ENCODE results near the gene RTF2.
"Not testable (repeated sequence)": the region's sequence is repeated elsewhere in the genome, so short reads cannot be mapped to it uniquely, and the experiment has no call there.

Gene RTF2

GRCh38 chr20:56503916-56504315 is 35.5 kb downstream of the RTF2 start:
- no peak for DNase-seq

GRCh38 chr20:56504373-56505005 is 36.1 kb downstream of the RTF2 start:
- DNase-seq: peak; percentile 22

- no peak for DNase-seq
These were observed 37.7 kb downstream of the RTF2 start for GRCh38 chr20:56506103-56506502.

- DNase-seq: no peak
These were observed 43.5 kb downstream of the RTF2 start for GRCh38 chr20:56511926-56512325.

- no peak for DNase-seq
These were observed 45.0 kb downstream of the RTF2 start for GRCh38 chr20:56513161-56514150.

- no peak for DNase-seq
These were observed 48.2 kb downstream of the RTF2 start for GRCh38 chr20:56516631-56517030.

GRCh38 chr20:56517211-56517610 is 48.8 kb downstream of the RTF2 start:
- DNase-seq: no peak

GRCh38 chr20:56517641-56518040 is 49.2 kb downstream of the RTF2 start:
- DNase-seq: no peak

- DNase-seq: no peak
These were observed 49.7 kb downstream of the RTF2 start for GRCh38 chr20:56518126-56518525.

GRCh38 chr20:56518721-56519398 is 50.4 kb downstream of the RTF2 start:
- no peak for DNase-seq

- no peak for DNase-seq
These were observed 51.1 kb downstream of the RTF2 start for GRCh38 chr20:56519551-56519950.

GRCh38 chr20:56520180-56520579 is 51.8 kb downstream of the RTF2 start:
- no peak for DNase-seq

GRCh38 chr20:56520746-56521354 is 52.4 kb downstream of the RTF2 start:
- DNase-seq: not testable (repeated sequence)

GRCh38 chr20:56522311-56522710 is 53.9 kb downstream of the RTF2 start:
- DNase-seq: no peak

GRCh38 chr20:56524444-56524843 is 56.0 kb downstream of the RTF2 start, which contains the start of gene FAM209A:
Gene FAM209A, plus strand, starts transcription at chr20:56524744. Its CDS starts 65 bp downstream, at chr20:56524809.
- DNase-seq: not testable (repeated sequence)

GRCh38 chr20:56527521-56527920 is 59.1 kb downstream of the RTF2 start:
- DNase-seq: no peak

GRCh38 chr20:56532946-56533345 is 64.5 kb downstream of the RTF2 start, which contains the start of gene FAM209B:
Gene FAM209B, plus strand, starts transcription at chr20:56533246. Its CDS starts 96 bp downstream, at chr20:56533342.
- DNase-seq: not testable (repeated sequence)

- DNase-seq: no peak
These were observed 69.6 kb downstream of the RTF2 start for GRCh38 chr20:56537997-56538396.

GRCh38 chr20:56540415-56540814 is 72.0 kb downstream of the RTF2 start:
- no peak for DNase-seq

GRCh38 chr20:56542489-56543030 is 74.1 kb downstream of the RTF2 start:
- DNase-seq: no peak

GRCh38 chr20:56551571-56551970 is 83.1 kb downstream of the RTF2 start:
- DNase-seq: no peak

- no peak for DNase-seq
These were observed 84.6 kb downstream of the RTF2 start for GRCh38 chr20:56552911-56553629.
